ENCODE results near the gene TMEM59L. TPM values are rescaled to one million over a fixed set of nuclear protein-coding genes. Genes with fewer than 3 reads are reported as not detected.
A peak's percentile ranks its signal among the peaks of the same experiment; 100 is the strongest.

TMEM59L gene
- total RNA-seq, 1 donor from 2014 or later: 0.10 TPM

DNA sequence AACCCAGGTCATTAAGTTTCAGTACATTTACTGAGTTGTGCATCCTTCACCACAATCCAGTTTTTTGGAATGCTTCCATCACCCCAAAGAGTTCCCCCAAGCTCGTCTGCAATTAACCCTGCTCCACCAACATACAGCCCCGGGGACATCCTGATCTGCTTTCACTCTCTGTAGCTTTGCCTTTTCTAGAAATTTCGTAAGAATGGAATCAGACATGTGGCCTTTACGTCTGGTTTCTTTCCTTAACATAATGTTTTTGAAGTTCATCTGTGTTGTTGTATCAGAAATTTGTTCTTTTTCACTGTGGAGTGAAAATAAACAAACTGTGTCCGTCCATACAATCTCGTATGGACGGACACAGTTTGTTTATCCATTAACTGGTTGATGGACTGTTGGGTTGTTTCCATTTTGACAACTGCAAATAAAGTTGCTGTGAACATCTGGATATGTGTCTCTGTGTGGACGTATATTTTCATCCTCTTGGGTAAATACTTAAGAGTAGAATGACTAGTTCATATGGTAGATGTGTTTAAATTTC, 27.1 kb downstream of the TMEM59L start:
- Mint-ChIP-seq H3K27me3 (ENCODE audit: insufficient read depth) (peaks cover 3% of the 10 kb centered on the region), H3K36me3 (ENCODE audit: low read depth) (peaks cover 2% of the 10 kb centered on the region), H3K4me1 (ENCODE audit: low read depth) (peaks cover 19% of the 10 kb centered on the region), H3K27ac (no peak overlapping the region), H3K9me3 (no peaks in the 10 kb centered on the region), H3K4me3 (peak overlapping the region; percentile 33)
- intact Hi-C loops (cut with micrococcal nuclease): loop anchor here (5.0 kb wide), 2 partner anchors 67 to 553 kb away; partner anchors contain the start of genes BORCS8, RFXANK and UBA52
- DNase-seq (ENCODE audit: low spot score): no peak

DNA sequence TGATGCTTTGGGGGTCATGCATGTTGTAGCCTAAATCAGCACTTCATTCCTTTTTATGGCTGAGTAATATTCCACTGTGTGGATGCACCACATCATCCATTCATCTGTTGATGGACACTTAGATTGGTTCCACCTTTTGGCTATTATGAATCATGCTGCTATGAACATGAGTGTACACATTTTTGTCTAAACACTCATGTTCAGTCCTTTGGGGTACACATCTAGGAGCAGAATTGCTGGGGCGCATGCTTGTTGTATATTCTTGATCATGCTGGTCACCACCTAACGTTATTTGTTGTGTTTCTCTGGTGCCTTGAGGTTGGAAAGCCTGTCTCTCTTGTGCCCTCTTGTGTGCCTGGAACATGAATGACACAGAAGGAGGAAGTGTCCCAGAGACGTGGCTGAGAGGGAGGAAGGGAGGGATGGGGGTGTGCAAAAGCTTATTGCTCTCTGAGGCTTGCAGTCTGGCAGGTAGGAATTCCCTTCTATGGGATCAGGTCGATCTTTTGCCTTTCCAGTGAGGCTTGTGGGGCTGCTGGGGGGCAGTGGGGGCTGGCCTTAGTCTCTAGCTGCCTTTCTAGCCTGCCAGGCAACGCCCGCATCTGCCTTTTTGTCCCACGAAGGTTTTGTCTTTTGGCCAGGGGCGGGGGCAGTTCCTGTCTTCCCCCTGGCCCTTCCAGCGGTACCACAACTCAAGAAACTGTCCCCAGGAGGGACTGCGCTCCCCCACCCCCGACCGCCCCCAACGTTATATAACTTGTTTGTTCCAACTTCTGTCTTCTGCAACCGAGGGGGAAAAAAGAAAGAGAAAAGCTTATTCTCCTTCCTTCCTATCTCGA, 31.7 kb downstream of the TMEM59L start:
- no peak for DNase-seq (ENCODE audit: low spot score)
- Mint-ChIP-seq H3K27me3 (ENCODE audit: insufficient read depth) (no peaks in the 10 kb centered on the region), H3K9me3 (no peaks in the 10 kb centered on the region), H3K4me3 (no peak overlapping the region), H3K4me1 (ENCODE audit: low read depth) (peaks cover 8% of the 10 kb centered on the region), H3K36me3 (ENCODE audit: low read depth) (peaks cover 1% of the 10 kb centered on the region), H3K27ac (no peak overlapping the region)
- intact Hi-C loops (cut with micrococcal nuclease): no loop called here

DNA sequence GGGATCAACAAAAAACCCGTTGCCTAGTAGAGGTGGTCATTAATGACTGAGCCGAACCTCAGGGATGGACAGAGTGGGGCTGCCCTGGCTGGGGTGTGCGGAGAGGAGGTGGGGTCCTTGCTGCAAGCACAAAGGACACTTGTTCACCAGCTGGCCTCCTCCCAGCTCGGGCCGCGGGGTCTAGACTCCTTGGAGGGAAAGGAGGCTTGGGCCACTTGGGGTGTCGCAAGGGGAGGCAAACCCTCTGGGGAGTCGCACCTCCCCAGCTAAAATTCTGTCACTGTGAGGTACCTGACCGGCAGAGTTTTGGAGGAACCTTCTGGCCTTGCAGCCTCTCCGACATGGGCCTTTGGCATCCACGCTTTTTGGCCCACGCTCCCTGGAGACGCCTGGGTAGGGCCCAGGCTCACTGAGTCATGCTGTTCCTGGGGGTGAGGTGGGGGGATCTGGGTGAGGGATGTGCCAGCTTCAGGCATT, 32.4 kb downstream of the TMEM59L start:
- Mint-ChIP-seq H3K4me1 (ENCODE audit: low read depth) (peaks cover 8% of the 10 kb centered on the region), H3K27me3 (ENCODE audit: insufficient read depth) (no peaks in the 10 kb centered on the region), H3K27ac (no peak overlapping the region), H3K9me3 (no peaks in the 10 kb centered on the region), H3K36me3 (ENCODE audit: low read depth) (peaks cover 1% of the 10 kb centered on the region), H3K4me3 (no peak overlapping the region)
- intact Hi-C loops (cut with micrococcal nuclease): no loop called here
- no peak for DNase-seq (ENCODE audit: low spot score)

DNA sequence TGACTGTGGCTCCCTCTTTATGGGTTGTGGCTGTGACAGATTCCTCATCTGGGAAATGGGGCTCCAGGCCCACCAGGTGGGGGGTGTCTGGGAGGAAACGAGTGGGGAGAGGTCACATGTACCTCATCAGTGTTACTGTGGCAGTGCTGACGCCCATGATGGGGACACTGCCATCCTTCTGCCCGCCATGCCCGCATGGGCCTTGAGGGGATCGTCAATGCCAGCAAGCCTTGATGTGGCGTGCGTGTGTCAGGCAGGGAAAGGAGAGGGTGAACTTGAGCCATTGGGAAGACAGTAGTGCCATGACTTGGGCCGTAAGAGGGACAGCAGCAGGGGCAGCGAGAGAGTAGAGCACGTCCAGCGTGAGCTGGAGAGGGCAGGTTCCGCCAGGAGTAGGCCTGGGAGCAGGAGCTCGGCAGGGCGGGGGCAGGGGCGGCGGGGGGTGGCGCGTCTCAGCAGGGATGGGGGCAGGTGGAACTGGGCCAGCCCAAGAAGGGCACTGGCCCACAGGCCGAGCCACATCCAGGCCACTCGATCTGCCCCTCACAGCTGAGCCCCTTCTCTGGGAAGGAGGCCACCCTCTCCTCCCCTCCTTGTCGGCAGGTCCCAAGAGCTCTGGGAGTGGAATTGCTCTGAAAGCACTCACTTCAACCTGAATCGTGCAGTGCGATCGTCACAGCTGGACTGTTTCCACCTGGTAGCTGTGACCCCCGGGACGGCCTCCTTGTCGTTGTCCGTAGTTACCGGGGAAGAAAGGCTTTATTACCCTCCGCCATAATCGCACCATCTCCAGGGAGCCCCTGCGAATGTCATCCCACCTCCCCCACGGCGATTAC, 34.1 kb downstream of the TMEM59L start:
- no peaks in the 10 kb centered on the region for H3K27me3 Mint-ChIP-seq (ENCODE audit: insufficient read depth)
- no peak overlapping the region for H3K27ac Mint-ChIP-seq
- peaks cover 1% of the 10 kb centered on the region for H3K36me3 Mint-ChIP-seq (ENCODE audit: low read depth)
- no peak for DNase-seq (ENCODE audit: low spot score)
- peaks cover 8% of the 10 kb centered on the region for H3K4me1 Mint-ChIP-seq (ENCODE audit: low read depth)
- no peaks in the 10 kb centered on the region for H3K9me3 Mint-ChIP-seq
- intact Hi-C loops (cut with micrococcal nuclease): no loop called here
- no peak overlapping the region for H3K4me3 Mint-ChIP-seq

DNA sequence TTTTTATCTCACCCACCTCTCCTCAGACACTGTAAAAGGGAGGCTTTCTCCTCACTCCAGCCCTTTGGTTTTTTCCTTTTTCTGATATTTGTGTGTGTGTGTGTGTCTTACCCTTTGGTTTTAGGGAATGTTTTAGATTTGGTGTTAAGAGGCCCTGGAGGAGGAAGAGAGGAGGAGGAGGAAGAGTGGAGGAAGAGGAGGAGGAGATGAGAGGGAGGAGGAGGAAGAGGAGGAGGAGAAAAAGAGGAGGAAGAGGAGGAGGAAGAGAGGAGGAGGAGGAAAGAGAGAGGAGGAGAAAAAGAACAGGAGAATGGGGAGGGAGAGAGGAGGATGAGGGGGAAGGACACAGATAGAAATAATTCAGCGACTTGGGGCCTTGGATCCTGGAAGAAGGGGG, 34.7 kb downstream of the TMEM59L start:
- Mint-ChIP-seq H3K27me3 (ENCODE audit: insufficient read depth) (no peaks in the 10 kb centered on the region), H3K36me3 (ENCODE audit: low read depth) (peaks cover 1% of the 10 kb centered on the region), H3K9me3 (no peaks in the 10 kb centered on the region)

DNA sequence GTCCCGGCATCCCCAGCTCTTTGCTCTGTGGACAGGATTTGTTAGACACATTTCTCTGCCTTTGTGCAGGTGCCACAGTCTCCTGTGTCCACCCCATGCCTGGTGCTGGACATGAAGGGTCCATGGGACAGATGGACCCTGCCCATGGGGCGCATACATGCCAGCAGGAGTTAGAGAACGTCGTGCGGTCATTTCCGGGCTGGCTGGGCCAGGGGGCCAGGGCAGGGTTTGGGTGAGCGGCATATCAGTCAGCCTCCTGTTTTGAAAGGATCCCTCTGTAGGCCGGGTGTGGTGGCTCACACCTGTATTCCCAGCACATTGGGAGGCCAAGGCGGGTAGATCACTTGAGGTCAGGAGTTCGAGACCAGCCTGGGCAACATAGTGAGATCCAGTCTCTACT, 35.1 kb downstream of the TMEM59L start:
- Mint-ChIP-seq H3K36me3 (ENCODE audit: low read depth) (peaks cover 1% of the 10 kb centered on the region), H3K27ac (no peak overlapping the region), H3K4me1 (ENCODE audit: low read depth) (peaks cover 8% of the 10 kb centered on the region), H3K4me3 (no peak overlapping the region), H3K27me3 (ENCODE audit: insufficient read depth) (no peaks in the 10 kb centered on the region), H3K9me3 (no peaks in the 10 kb centered on the region)
- intact Hi-C loops (cut with micrococcal nuclease): no loop called here
- no peak for DNase-seq (ENCODE audit: low spot score)

More for the DNA sequence above, 34.7 kb downstream of the TMEM59L start:
- intact Hi-C loops (cut with micrococcal nuclease): no loop called here
- no peak overlapping the region for H3K4me3 Mint-ChIP-seq
- no peak for DNase-seq (ENCODE audit: low spot score)
- peaks cover 8% of the 10 kb centered on the region for H3K4me1 Mint-ChIP-seq (ENCODE audit: low read depth)
- no peak overlapping the region for H3K27ac Mint-ChIP-seq

DNA sequence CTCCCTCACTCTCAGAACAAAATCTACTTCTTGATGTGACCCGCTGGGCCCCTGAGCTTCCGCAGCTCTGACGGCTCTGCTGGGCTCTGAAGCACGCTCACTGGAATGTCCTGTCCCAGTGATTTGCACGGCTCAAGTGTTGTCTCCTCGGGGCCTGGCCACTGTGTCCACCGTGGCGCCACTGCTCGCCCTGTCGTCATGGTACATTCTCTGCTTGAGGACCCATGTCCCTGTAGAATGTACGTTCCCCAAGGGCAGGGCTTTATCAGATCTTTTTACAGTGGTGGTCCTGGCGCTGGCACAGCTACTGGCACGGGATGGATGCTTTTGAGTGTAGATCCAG, 36.3 kb downstream of the TMEM59L start:
- DNase-seq (ENCODE audit: low spot score): no peak
- peaks cover 1% of the 10 kb centered on the region for H3K36me3 Mint-ChIP-seq (ENCODE audit: low read depth)
- no peak overlapping the region for H3K27ac Mint-ChIP-seq
- H3K27me3 Mint-ChIP-seq (ENCODE audit: insufficient read depth): no peaks in the 10 kb centered on the region
- no peak overlapping the region for H3K4me3 Mint-ChIP-seq
- intact Hi-C loops (cut with micrococcal nuclease): no loop called here
- peaks cover 8% of the 10 kb centered on the region for H3K4me1 Mint-ChIP-seq (ENCODE audit: low read depth)
- no peaks in the 10 kb centered on the region for H3K9me3 Mint-ChIP-seq

DNA sequence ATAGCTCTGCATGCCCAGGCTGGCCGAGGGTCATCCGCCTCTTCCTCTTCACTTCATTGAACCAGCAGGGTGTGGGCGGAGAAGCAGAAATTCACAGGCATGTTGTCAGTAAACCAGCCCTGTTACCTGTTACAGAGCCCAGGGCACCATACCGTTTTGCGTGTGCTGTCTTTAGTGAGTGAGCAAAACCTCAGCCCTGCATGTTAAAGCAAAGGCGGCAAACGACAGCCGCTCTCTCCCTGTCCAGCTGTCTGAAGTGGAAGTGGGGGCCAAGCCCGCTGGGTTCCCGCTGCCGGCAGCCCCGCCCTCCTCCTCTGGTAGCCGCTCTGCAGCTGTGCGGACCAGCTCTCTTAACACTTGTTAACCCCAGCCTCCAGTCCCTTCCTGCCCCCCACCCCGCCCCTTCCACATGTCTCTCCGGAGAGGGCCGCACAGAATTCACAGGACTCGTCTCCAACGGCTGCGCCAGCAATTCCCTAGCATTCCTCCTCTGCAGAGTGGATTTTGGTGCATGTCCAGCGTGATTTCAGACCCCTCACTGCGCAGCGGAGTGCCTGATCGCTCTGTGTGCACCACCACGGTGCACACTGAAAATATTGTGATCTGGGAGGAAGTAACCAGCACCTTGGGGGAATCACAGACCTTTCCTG, 36.8 kb downstream of the TMEM59L start:
- peaks cover 1% of the 10 kb centered on the region for H3K36me3 Mint-ChIP-seq (ENCODE audit: low read depth)
- H3K4me3 Mint-ChIP-seq: no peak overlapping the region
- intact Hi-C loops (cut with micrococcal nuclease): no loop called here
- no peak for DNase-seq (ENCODE audit: low spot score)
- no peaks in the 10 kb centered on the region for H3K27me3 Mint-ChIP-seq (ENCODE audit: insufficient read depth)
- H3K9me3 Mint-ChIP-seq: no peaks in the 10 kb centered on the region
- peaks cover 8% of the 10 kb centered on the region for H3K4me1 Mint-ChIP-seq (ENCODE audit: low read depth)
- H3K27ac Mint-ChIP-seq: no peak overlapping the region

DNA sequence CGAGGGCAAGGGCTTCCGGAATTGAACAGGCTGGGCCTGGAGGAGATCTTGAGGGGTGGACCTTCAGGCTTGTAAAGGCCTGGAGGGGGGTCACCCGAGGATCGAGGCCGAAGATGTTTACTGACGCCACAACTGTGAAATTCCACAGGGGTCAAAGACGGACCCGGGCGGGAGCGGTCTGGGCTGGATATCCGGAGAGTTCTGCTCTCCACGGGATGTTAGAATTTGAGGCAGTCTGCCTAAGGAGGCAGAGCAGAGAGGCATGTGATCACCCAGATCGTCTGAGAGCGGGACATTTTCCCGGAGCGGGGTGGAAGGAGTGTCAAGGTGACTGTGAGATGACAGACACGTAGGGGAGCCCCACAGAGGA, 37.3 kb downstream of the TMEM59L start:
- Mint-ChIP-seq H3K4me1 (ENCODE audit: low read depth) (peaks cover 8% of the 10 kb centered on the region), H3K4me3 (no peak overlapping the region), H3K27ac (no peak overlapping the region), H3K9me3 (no peaks in the 10 kb centered on the region), H3K36me3 (ENCODE audit: low read depth) (peaks cover 1% of the 10 kb centered on the region), H3K27me3 (ENCODE audit: insufficient read depth) (no peaks in the 10 kb centered on the region)
- intact Hi-C loops (cut with micrococcal nuclease): no loop called here
- DNase-seq (ENCODE audit: low spot score): no peak

DNA sequence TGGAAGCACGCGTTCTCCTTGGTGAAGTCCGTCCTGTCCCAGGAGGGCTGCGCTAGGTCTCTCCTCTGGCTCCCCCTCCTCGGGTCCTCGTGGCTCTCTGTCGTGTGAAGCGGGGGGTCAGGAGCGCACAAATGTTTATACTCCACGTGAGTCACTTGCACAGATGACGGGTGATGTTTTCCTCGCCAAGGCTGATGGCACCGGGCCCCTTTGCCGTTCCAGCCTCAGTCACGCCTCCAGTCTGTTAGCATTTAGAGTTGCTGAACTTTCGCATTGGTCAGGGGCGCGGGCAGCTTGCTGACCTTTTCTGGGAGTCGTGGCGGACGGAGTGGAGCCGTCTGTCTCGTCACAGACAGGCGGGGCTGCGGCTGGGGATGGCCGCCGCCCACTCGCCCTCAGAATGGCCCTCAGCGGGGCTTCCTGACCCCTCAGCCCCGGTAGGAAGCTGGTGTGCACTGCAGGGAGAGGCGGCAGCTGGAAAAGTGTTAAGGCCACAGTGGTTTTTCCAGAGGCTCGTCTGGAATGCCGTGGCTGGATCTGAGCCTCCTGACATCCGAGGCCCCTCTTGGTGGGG, 37.9 kb downstream of the TMEM59L start:
- H3K9me3 Mint-ChIP-seq: no peaks in the 10 kb centered on the region
- intact Hi-C loops (cut with micrococcal nuclease): no loop called here
- no peak for DNase-seq (ENCODE audit: low spot score)
- H3K4me1 Mint-ChIP-seq (ENCODE audit: low read depth): peaks cover 8% of the 10 kb centered on the region
- H3K27me3 Mint-ChIP-seq (ENCODE audit: insufficient read depth): no peaks in the 10 kb centered on the region
- H3K4me3 Mint-ChIP-seq: no peak overlapping the region
- H3K36me3 Mint-ChIP-seq (ENCODE audit: low read depth): peaks cover 1% of the 10 kb centered on the region
- H3K27ac Mint-ChIP-seq: no peak overlapping the region

DNA sequence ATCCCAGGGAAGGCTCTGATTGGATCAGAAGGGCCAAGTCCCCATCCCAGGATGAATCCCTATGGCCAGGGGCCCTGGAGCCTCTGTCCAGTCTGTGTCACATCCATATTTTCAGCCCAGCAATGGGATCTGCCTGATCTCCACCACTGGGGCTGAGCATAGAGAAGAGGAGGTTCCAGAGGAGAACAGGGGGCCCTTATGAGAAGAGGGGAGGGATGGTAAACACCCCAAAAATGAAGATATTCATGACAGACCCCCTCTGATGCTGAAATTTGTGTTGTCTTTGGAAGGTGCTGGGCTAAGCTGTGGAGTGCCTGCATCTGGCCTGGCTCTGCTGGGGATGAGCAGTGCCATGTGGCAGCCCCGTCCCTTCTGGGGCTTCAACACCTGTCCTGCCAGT, 38.6 kb downstream of the TMEM59L start:
- no peak overlapping the region for H3K27ac Mint-ChIP-seq
- peaks cover 8% of the 10 kb centered on the region for H3K4me1 Mint-ChIP-seq (ENCODE audit: low read depth)
- DNase-seq (ENCODE audit: low spot score): no peak
- no peak overlapping the region for H3K4me3 Mint-ChIP-seq
- H3K9me3 Mint-ChIP-seq: no peaks in the 10 kb centered on the region
- peaks cover 1% of the 10 kb centered on the region for H3K36me3 Mint-ChIP-seq (ENCODE audit: low read depth)
- intact Hi-C loops (cut with micrococcal nuclease): no loop called here
- no peaks in the 10 kb centered on the region for H3K27me3 Mint-ChIP-seq (ENCODE audit: insufficient read depth)

DNA sequence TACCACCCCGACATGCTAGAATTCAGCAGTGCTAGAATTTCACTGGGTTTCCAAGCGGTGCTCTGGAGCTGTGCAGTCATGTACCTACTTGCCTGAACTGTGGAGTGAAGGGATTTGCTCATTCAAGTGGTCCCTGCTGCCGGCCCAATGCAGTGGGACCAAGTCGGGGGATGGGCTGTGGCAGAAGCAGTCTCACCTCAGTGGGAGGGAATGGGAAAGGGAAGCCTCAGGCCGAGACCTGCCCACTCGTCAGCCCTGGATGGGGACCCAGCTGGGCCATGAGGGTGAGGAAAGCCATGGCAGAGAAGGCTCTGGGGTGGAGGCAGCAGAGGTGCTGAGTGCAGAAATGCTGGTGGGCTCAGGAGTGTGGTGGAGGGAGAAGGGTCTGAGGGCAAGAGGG, 39.1 kb downstream of the TMEM59L start:
- H3K4me3 Mint-ChIP-seq: no peak overlapping the region
- peaks cover 1% of the 10 kb centered on the region for H3K36me3 Mint-ChIP-seq (ENCODE audit: low read depth)

More for the DNA sequence above, 39.1 kb downstream of the TMEM59L start:
- intact Hi-C loops (cut with micrococcal nuclease): no loop called here
- peaks cover 8% of the 10 kb centered on the region for H3K4me1 Mint-ChIP-seq (ENCODE audit: low read depth)
- no peaks in the 10 kb centered on the region for H3K27me3 Mint-ChIP-seq (ENCODE audit: insufficient read depth)
- no peak overlapping the region for H3K27ac Mint-ChIP-seq
- DNase-seq (ENCODE audit: low spot score): no peak
- H3K9me3 Mint-ChIP-seq: no peaks in the 10 kb centered on the region
